GM21381 (cell line): ENCODE data around the gene WARS2.

ENCODE experiments used
- ATAC-seq: cut with Tn5 transposase; IDR thresholded peaks from one replicate; pipeline ENCODE4 v1.9.1; 2021; ENCODE audit warnings: mild to moderate bottlenecking, moderate library complexity; ENCODE audit not compliant: unreplicated experiment

The WARS2 gene

GRCh38 chr1:119001181-119002027 is 139.0 kb downstream of the WARS2 start:
- no peak for ATAC-seq

- no peak for ATAC-seq
These were observed 139.9 kb downstream of the WARS2 start for GRCh38 chr1:119000371-119001180.

GRCh38 chr1:118999348-119000071 is 140.9 kb downstream of the WARS2 start:
- ATAC-seq = no peak

- no peak for ATAC-seq
These were observed 142.3 kb downstream of the WARS2 start for GRCh38 chr1:118998171-118998570.

- no peak for ATAC-seq
These were observed 143.2 kb downstream of the WARS2 start for GRCh38 chr1:118997225-118997624.

- ATAC-seq = no peak
These were observed 145.0 kb downstream of the WARS2 start for GRCh38 chr1:118995312-118996016.

GRCh38 chr1:118993700-118994026 is 146.8 kb downstream of the WARS2 start:
- ATAC-seq = peak; percentile 44

- ATAC-seq = no peak
These were observed 147.4 kb downstream of the WARS2 start for GRCh38 chr1:118992868-118993699.

- ATAC-seq = no peak
These were observed 148.1 kb downstream of the WARS2 start for GRCh38 chr1:118992237-118992825.

- no peak for ATAC-seq
These were observed 149.0 kb downstream of the WARS2 start for GRCh38 chr1:118991448-118991847.

- no peak for ATAC-seq
These were observed 149.8 kb downstream of the WARS2 start for GRCh38 chr1:118990513-118991152.

- no peak for ATAC-seq
These were observed 150.5 kb downstream of the WARS2 start for GRCh38 chr1:118989878-118990378.

- no peak for ATAC-seq
These were observed 151.2 kb downstream of the WARS2 start for GRCh38 chr1:118989006-118989815.

GRCh38 chr1:118988186-118989005 is 152.1 kb downstream of the WARS2 start, which contains the start of gene TBX15:
Gene TBX15, minus strand, starts transcription at chr1:118988343. Its CDS starts 548 bp downstream, at chr1:118987795.
- ATAC-seq = no peak

- ATAC-seq = no peak
These were observed 152.8 kb downstream of the WARS2 start for GRCh38 chr1:118987468-118988185.
